Large intestine (tissue), 3 donors: ENCODE results near the gene PLCB1. TPM values are rescaled to one million over a fixed set of nuclear protein-coding genes. Genes with fewer than 3 reads are reported as not detected.

ENCODE experiments used
- DNase-seq, 2 donors: peaks; one replicate each; pipeline versions ENCODE4 v3.0.0 to v3.0.0-alpha.2; 2013
- H3K27ac ChIP-seq: one replicate; pipeline ENCODE4 v1.5.1; 2013; ENCODE audit warnings: low read length
- H3K27me3 ChIP-seq: 2 replicates; pipeline ENCODE4 v1.6.1; 2013; ENCODE audit warnings: low read length; ENCODE audit not compliant: control insufficient read depth, insufficient read depth
- H3K36me3 ChIP-seq: 2 replicates; pipeline ENCODE4 v1.6.1; 2013; ENCODE audit warnings: low read length; ENCODE audit not compliant: control insufficient read depth, insufficient read depth
- H3K4me1 ChIP-seq: one replicate; pipeline ENCODE4 v1.6.1; 2013; ENCODE audit warnings: low read length; ENCODE audit not compliant: control insufficient read depth, insufficient read depth
- H3K4me3 ChIP-seq: one replicate; pipeline ENCODE4 v1.5.1; 2013; ENCODE audit warnings: low read length
- H3K9me3 ChIP-seq: one replicate; pipeline ENCODE4 v1.6.1; 2013; ENCODE audit warnings: mild to moderate bottlenecking, low read depth, low read length, moderate library complexity; ENCODE audit not compliant: control insufficient read depth
- WGBS: methylation state at CpG from one replicate; pipeline ENCODE4 v1.1.5; 2013; ENCODE audit warnings: low lambda C conversion rate; ENCODE audit not compliant: insufficient coverage; 5-methylcytosine and 5-hydroxymethylcytosine counted together
- polyA plus RNA-seq: library from polyadenylated mRNA; unstranded; fragments of 120-200 nt; gene quantifications from one replicate; pipeline ENCODE4 v1.2.1, GENCODE V29; 2013

PLCB1 gene
- polyA plus RNA-seq, 1 donor = 7.4 TPM

DNA sequence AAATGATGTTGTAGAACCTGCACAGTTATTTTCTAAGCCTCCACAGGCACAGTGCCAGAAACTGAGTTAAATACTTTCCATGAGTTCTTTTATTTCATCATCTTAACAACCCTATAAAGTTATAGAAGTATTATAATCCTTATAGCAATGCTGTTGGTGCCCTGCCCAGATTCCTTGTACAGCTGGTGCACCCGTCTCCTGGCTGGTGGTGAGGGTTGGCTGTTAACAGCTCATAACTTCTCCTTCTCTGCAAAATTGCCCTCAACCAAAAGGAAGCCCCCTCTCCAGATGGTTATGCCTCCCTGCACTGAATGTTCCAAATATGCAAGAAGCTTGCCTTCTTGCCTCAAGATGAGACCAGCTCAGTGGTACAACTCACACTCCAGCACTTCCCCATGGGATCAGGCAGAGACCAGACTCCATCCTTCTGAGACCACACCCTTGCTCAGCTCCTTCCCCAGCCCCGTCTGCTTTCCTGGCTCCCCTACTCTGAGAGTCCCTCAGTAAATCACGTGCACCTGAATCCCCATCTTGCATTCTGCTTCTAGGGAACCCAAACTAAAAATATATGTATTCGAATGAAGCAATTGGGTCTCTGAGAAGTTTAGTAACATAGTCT lies 632.4 kb downstream of the PLCB1 start:
- Histone ChIP-seq H3K27ac (no peak overlapping the region), H3K36me3 (no peaks in the 10 kb centered on the region), H3K4me1 (no peaks in the 10 kb centered on the region), H3K4me3 (no peak overlapping the region), H3K9me3 (no peaks in the 10 kb centered on the region), H3K27me3 (no peaks in the 10 kb centered on the region)
- DNase-seq = no peak
- 83% methylated on average over 1 of the region's 4 CpGs for WGBS

DNA sequence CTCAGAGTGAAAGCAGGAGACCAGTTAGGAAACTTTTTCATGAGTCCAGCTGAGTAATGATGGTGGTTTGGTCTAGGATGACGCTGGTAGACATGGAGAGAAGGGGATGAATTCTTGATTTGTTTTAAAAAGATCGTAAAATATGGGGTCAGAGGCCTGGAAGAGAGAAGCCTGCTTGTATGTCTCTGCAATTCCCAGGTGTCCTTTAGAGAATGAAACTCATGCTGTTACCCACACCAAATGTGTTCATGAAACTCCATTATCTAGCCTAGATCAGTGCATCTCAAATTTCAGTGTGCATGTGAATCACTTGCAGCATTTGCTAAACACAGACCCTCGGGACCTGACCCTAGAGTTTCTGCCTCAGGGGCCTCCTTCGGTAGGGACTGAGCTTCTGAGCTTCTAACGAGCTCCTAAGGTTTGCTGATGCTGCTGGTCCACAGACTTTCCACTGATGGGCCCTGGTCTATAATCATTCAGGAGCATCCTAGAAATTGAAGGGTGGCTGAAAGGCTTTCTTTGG lies 634.9 kb downstream of the PLCB1 start:
- no peak for DNase-seq
- no CpG with 5 or more reads among the region's 5 CpGs for WGBS
- Histone ChIP-seq H3K4me1 (no peaks in the 10 kb centered on the region), H3K9me3 (no peaks in the 10 kb centered on the region), H3K27me3 (no peaks in the 10 kb centered on the region), H3K27ac (no peak overlapping the region), H3K36me3 (no peaks in the 10 kb centered on the region), H3K4me3 (no peak overlapping the region)

DNA sequence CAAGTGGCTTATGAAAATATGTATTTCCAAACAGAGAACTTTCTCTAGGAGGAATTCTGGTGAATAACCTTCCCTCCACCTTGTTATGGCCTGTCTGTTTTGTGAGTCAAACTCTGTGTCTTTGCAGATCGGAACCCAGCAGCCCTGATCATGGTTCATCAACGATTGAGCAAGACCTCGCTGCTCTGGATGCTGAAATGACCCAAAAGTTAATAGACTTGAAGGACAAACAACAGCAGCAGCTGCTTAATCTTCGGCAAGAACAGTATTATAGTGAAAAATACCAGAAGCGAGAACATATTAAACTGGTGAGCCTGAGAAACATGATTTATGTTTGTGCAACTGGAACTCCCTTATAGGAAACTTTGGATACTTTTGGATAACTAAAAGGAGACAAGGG lies 642.3 kb downstream of the PLCB1 start:
- no peaks in the 10 kb centered on the region for H3K36me3 ChIP-seq

GRCh38 chr20:8777911-8778310 lies 645.8 kb downstream of the PLCB1 start:
- WGBS = 100% methylated on average over 1 of the region's 4 CpGs
- no peak overlapping the region for H3K27ac ChIP-seq
- no peak for DNase-seq

More for the DNA sequence above, 642.3 kb downstream of the PLCB1 start:
- Histone ChIP-seq H3K9me3 (no peaks in the 10 kb centered on the region), H3K4me1 (no peaks in the 10 kb centered on the region), H3K27me3 (no peaks in the 10 kb centered on the region), H3K4me3 (no peak overlapping the region), H3K27ac (no peak overlapping the region)
- DNase-seq = no peak
- 90% methylated on average over 3 of the region's 5 CpGs for WGBS

GRCh38 chr20:8778387-8778786 lies 646.3 kb downstream of the PLCB1 start:
- no peaks in the 10 kb centered on the region for H3K27me3 ChIP-seq
- H3K4me3 ChIP-seq = no peak overlapping the region
- DNase-seq = no peak
- no peak overlapping the region for H3K27ac ChIP-seq
- no peaks in the 10 kb centered on the region for H3K4me1 ChIP-seq
- H3K9me3 ChIP-seq = no peaks in the 10 kb centered on the region
- no peaks in the 10 kb centered on the region for H3K36me3 ChIP-seq

More at GRCh38 chr20:8777911-8778310, 645.8 kb downstream of the PLCB1 start:
- H3K4me3 ChIP-seq = no peak overlapping the region
- H3K4me1 ChIP-seq = no peaks in the 10 kb centered on the region
- no peaks in the 10 kb centered on the region for H3K36me3 ChIP-seq
- H3K27me3 ChIP-seq = no peaks in the 10 kb centered on the region
- no peaks in the 10 kb centered on the region for H3K9me3 ChIP-seq

- Histone ChIP-seq H3K9me3 (no peaks in the 10 kb centered on the region), H3K27me3 (no peaks in the 10 kb centered on the region), H3K27ac (no peak overlapping the region), H3K4me3 (no peak overlapping the region), H3K36me3 (no peaks in the 10 kb centered on the region), H3K4me1 (no peaks in the 10 kb centered on the region)
- DNase-seq = no peak
These were observed 648.8 kb downstream of the PLCB1 start for GRCh38 chr20:8780915-8781314.

DNA sequence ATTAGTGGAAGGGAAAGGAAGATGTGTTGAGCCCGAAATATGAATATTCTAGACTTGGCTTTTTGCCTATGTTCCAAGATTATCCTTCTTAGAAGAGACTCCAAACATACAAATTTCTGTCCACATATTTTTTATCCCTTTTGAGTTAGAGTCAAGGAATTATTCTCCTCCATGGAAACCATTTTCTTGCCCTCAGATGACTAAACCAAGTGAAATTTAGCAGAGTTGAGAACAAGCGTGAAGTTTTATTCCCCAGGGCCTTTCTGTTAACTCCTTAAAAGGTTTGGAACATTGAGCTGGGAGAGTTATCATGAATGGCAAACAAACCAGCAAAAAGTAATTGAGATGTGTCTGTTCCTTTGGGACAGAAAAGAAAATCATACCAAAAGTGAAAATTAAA lies 650.7 kb downstream of the PLCB1 start:
- H3K27me3 ChIP-seq = no peaks in the 10 kb centered on the region
- H3K9me3 ChIP-seq = no peaks in the 10 kb centered on the region
- H3K4me1 ChIP-seq = no peaks in the 10 kb centered on the region
- H3K4me3 ChIP-seq = no peak overlapping the region
- WGBS = 80% methylated on average over 1 of the region's 2 CpGs
- no peak overlapping the region for H3K27ac ChIP-seq
- DNase-seq = no peak
- no peaks in the 10 kb centered on the region for H3K36me3 ChIP-seq

DNA sequence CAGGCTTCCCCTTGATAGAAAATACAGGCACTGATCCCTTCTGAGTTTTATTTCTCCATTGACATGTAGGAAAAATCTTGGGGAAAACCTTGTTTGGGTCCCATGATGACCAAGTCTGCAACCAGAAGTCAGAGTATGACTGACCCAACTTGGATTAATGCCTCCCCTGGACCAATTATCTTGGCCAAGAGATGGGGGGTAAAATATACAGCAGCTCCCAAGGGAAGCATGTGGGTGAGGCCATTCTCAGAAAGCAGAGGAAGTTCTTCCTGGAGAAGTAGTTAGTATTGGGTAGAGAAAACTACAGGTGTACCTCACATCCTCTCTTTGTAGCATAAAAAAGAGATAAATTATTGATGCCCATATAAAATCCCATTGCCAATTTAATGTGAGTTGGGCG lies 651.7 kb downstream of the PLCB1 start:
- H3K27ac ChIP-seq = no peak overlapping the region
- WGBS = 100% methylated on average over 1 of the region's 1 CpG
- no peaks in the 10 kb centered on the region for H3K4me1 ChIP-seq
- H3K27me3 ChIP-seq = no peaks in the 10 kb centered on the region
- H3K36me3 ChIP-seq = no peaks in the 10 kb centered on the region
- no peak for DNase-seq
- H3K9me3 ChIP-seq = no peaks in the 10 kb centered on the region
- H3K4me3 ChIP-seq = no peak overlapping the region

GRCh38 chr20:8786383-8786782 lies 654.3 kb downstream of the PLCB1 start:
- no peak overlapping the region for H3K27ac ChIP-seq
- no peaks in the 10 kb centered on the region for H3K4me1 ChIP-seq
- H3K27me3 ChIP-seq = no peaks in the 10 kb centered on the region
- H3K4me3 ChIP-seq = no peak overlapping the region
- WGBS = no CpG with 5 or more reads among the region's 6 CpGs
- no peak for DNase-seq
- H3K9me3 ChIP-seq = no peaks in the 10 kb centered on the region
- no peaks in the 10 kb centered on the region for H3K36me3 ChIP-seq

GRCh38 chr20:8787090-8787489 lies 655.0 kb downstream of the PLCB1 start:
- peak in 1 of 2 donors; percentile 22 for DNase-seq
- H3K36me3 ChIP-seq = no peaks in the 10 kb centered on the region
- H3K4me3 ChIP-seq = no peak overlapping the region
- H3K4me1 ChIP-seq = no peaks in the 10 kb centered on the region
- H3K27ac ChIP-seq = no peak overlapping the region
- WGBS = no CpG with 5 or more reads among the region's 3 CpGs
- no peaks in the 10 kb centered on the region for H3K27me3 ChIP-seq
- no peaks in the 10 kb centered on the region for H3K9me3 ChIP-seq

DNA sequence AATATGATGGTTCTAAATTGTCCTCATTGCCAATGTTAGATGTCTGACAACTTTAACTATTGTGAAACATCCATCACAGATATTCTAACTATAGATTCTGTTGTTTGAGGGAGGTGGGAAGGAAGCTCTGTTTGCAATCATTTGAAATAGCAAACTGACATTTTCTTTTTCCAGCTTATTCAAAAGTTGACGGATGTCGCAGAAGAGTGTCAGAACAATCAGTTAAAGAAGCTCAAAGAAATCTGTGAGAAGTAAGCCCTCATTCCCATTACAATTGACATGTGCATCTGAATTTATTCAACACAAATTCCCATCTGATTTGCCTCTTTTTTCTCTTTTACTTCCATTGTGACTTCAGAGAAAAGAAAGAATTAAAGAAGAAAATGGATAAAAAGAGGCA lies 656.2 kb downstream of the PLCB1 start:
- Histone ChIP-seq H3K36me3 (no peaks in the 10 kb centered on the region), H3K27ac (peak overlapping the region; percentile 30), H3K9me3 (no peaks in the 10 kb centered on the region), H3K27me3 (no peaks in the 10 kb centered on the region), H3K4me1 (no peaks in the 10 kb centered on the region), H3K4me3 (no peak overlapping the region)
- peak in 1 of 2 donors; percentile 14 for DNase-seq
- WGBS = no CpG with 5 or more reads among the region's 2 CpGs
